Muscle of back (tissue), 11 donors: ENCODE results near the gene SERINC3. TPM values are rescaled to one million over a fixed set of nuclear protein-coding genes. Genes with fewer than 3 reads are reported as not detected.
"Not testable (repeated sequence)": the region's sequence is repeated elsewhere in the genome, so short reads cannot be mapped to it uniquely, and the experiment has no call there.

Experiments used
- DNase-seq, 3 donors: peaks; one replicate each; pipeline versions ENCODE4 v3.0.0 to v3.0.0-alpha.2; 2013
- polyA plus RNA-seq, 10 donors: library from polyadenylated mRNA; unstranded; fragments of 120-200 nt; gene quantifications; one replicate each; pipeline ENCODE4 v1.2.1, GENCODE V29; 2013; ENCODE audit not compliant: insufficient read length in 10 of 10

SERINC3 gene
- polyA plus RNA-seq, 10 donors, result 42.9 to 56.2 (median 49.1) TPM

DNA sequence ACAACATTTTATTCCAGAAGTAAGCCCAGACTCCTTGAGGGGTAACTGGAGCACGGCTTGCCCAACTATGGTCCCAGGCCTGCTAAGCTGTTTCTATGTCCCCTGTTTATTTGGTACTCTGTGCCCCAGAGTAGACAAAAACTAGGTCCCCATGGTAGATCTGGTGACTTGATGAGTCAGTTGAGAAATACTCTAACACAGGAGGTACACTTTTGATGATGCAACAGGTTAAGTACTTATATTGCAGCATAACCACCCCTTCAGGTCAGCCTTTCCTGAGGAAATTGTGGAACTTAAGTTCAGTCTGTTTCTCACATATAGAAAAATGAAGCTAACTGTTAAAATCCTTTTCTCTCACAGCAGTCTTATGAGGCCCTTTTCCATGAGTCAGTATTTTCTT lies 26.6 kb downstream of the SERINC3 start:
- DNase-seq, result no peak

DNA sequence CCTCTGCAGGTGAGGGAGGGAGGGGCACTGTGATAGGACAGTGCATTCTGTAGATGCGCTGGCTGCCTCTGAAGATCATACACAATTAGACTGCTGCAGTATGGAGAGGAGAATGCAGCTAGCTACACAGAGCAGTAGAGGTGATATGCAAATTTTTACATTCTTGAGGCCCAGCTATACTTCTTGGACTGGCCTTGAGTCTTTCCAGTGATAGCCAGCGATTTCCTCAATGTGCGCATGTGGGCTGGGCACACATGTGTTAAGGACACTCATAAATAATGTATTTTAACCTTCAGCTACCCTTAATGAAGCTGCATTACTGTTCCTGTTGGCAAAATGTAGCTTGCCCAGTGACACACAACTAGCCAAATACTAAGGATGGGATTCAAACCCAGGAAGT lies 27.2 kb downstream of the SERINC3 start:
- no peak for DNase-seq

DNA sequence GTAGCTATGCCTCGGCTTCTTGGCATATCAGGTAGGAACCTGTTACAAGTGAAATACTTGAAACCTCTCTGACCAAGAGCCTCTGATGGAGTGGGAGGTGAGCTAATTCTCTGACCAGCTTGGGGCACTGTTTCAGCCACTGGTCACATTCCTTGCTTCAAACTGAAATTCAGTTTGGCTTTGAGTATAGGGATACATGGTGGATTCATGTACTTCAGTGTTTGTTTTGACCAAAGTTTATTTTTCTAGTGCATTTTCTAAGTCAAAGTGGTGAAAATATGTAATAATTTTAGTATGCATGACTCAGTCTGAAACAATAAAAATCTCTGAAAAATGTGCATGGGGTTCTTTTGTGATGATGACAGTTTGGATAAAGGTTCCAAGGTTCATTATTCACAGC lies 27.6 kb downstream of the SERINC3 start:
- no peak for DNase-seq

DNA sequence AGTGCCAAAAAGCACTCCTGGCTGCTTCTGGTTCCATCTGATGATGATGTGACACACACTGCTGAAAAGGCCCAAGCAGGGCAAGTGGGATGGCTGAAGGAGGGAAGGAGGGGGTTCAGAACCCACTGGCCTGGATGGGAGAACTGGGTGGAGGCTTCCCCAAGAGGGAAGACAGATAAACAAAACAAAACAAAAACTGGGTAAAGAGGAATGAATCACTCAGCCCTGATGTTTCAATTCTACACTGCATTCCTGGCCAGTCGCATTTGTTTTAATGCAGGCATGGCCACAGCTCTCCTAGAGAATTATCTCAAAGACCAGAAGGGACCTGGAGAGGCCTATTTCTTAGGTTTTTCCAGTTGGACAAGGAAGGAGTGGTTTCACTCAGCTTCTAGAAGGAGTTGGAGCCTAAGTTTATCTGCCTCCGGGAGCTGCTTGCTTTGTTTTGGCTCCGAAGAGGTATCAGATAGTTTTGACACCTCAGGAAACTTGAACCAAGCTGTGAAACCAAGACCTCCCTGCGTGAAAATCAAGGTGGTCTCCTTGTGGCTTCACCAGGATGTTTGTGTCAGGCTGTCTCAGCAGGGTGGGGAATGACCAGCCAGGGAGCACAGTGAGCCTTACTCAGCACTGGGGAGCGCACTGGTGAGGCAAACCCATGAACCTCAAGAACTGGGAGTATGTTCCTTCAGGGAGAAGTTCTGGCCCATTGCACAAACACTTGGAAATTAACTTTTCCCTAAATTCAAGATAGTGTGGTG lies 30.1 kb downstream of the SERINC3 start:
- no peak for DNase-seq

DNA sequence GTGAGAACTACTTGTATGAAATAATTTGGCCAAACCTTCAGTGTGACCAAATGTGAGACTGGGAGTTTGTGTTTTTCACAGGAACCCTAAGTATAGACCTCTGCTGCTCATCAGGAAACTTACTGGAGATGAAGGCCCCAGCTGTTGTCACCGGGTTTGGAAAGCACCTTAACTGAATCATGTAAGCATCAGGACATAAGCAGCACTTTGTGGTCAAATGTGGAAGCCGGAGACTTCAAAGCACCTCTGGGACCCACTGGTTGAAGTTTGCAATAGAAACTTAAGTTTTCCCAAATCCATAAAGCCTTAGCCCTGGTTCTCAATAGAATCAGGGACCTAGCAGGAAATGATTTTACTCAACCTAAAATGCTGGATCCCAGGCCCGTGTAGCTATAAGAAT lies 31.9 kb downstream of the SERINC3 start:
- no peak for DNase-seq

DNA sequence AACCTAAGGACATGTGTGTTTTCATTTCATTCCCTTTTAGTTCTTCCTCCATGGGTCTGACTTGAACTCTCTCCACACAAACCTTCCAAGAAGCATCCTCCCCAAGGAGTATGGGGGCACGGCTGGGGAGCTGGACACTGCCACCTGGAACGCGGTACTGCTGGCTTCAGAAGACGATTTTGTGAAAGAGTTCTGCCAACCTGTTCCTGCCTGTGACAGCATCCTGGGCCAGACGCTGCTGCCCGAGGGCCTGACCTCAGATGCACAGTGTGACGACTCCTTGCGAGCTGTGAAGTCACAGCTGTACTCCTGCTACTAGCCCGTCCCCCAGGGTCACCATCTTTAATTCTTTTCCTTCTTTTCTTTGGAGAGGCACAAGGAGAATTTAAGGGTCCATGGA lies 32.6 kb downstream of the SERINC3 start:
- no peak for DNase-seq

DNA sequence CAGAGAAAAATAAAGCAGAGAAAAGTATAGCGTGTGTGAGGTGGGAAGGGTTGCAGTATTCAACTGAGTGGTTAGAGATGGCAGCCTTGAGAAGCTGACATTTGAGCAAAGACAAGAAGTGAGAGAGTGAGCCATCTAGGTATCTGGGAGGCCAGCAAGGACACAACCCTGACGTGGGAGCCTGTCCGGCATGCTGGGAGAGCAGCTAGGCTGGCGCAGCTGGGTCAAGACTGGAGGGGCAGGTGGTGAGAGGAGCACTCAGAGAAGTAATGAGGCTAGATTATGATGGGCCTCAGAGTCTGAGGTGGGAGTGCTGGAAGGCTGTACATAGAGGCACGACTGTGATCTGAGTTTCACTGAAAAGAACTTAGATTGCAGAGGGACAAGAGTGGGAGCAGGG lies 33.3 kb downstream of the SERINC3 start:
- DNase-seq, result no peak

DNA sequence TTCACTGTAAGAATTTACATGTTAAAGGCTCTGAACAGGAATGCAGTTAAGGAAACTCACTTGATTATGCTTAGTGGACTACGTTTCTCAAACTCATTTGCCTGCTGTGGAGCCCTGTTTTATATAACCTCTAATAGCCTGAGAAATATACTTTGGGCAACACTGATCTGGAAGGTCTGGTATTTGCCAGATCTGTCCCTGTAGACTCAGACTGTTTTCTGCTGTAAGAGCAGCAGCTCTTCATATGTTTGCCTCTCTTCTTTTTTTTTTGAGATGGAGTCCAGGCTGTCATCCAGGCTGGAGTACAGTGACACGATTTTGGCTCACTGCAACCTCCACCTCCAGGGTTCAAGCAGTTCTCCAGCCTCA lies 36.1 kb downstream of the SERINC3 start:
- DNase-seq, result no peak

DNA sequence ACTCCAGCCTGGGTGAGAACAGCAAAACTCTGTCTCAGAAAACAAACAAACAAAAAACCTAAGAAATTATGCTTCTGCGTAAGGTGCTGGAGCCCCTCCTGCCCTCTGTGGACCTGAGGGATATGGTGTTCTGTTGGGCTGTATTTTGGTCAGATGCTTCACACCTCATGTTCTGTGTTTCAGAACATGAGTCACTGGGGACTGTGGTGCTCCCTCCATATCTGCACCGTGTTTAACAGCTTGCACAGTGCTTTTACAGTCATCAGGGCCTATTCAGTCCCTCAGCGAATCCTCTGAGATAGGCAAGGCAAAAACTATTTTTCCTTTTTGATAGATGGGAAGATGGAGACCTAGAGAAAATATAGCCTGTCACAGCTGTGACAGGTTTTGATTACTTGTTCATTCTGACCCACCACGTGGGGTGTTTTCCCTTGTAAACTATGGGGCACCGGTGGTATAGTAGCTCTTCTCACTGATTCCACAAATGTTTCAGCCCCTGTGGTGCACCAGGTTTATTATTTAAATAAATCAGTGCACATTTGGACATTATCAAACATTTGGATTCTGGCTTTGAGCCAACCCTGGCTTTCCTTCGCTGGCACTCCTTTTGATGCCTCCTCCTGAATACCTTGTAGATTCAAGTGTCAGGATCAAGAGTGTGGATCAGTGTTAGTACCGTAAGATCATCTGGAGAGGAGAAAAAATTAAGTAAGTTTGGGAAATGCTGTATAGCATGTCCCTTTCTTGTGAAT lies 36.6 kb downstream of the SERINC3 start:
- DNase-seq, result no peak

DNA sequence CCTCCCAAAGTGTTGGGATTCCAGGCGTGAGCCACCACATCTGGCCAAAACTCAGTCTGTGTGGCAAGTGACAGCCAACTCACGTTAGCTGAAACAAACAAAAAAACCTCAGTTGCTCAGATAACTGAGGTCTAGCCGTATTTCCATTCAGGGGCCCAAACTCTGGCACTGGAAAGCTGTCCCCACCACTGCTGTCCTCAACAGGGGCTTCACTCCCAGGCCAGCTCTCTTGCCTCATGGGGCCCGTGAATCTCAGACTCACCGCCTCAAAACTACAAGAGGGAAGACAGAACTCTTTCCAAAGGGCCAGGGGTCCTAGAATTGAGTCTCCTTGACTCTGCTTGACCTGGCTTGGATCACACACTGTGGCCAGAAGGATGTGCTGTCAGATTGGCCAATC lies 38.8 kb downstream of the SERINC3 start:
- DNase-seq, result no peak

DNA sequence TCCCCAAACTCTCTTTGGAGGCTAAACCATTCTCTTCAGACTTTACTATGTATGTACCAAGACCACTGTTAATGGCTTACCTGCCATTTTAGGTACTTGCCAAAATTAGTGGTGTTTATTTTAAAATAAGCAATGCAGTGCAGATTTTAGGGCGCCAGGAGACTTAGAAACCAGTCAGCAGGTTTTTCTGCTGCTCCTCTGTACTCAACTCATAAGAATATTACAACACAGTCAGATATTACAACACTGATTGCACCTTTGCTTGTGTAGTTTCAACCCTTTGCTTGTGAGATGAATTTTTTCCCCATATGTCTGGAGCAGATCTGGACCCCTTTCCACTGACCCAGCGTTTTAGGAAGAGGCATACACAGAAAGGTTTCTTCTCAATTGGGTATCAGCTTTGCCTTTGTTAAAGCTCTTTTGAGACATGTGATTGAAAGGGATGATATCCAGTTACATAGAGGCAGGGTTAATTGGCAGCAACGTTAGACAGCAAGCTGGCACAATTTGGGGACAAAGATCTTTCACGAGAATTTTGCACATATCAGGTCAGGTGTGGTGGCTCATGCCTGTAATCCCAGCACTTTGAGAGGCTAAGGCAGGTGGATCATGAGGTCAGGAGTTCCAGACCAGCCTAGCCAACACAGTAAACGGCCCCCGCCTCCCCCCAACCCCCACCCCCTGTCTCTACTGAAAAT lies 40.0 kb downstream of the SERINC3 start:
- no peak for DNase-seq

DNA sequence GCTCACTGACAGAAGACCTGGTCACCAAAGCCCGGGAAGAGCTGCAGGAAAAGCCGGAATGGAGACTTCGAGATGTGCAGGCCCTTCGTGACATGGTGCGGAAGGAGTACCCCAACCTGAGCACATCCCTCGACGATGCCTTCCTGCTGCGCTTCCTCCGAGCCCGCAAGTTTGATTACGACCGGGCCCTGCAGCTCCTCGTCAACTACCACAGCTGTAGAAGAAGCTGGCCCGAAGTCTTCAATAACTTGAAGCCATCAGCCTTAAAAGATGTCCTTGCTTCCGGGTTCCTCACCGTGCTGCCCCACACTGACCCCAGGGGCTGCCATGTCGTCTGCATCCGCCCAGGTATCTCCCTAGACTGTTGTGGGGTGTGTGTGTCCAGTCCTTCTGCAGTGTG lies 41.8 kb downstream of the SERINC3 start:
- no peak for DNase-seq

DNA sequence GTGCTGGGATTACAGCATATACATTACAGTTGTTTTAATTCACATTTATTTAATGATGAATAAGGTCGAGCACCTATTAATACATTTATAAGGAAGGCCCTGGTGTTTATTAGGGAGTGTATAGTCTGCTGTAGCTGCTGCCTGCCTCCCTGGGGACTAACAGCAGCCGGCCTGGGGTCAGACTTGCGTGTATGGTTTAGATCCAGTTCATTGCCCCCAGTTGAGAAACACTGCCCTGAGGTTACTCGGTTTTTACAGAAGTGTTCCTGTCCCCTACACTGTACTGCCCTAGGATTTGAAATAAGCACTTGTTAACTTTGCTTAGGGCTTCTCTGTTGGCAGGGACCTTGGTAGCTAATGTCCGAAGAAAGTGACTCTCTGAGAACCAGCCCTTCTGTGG lies 42.2 kb downstream of the SERINC3 start:
- DNase-seq, result no peak

DNA sequence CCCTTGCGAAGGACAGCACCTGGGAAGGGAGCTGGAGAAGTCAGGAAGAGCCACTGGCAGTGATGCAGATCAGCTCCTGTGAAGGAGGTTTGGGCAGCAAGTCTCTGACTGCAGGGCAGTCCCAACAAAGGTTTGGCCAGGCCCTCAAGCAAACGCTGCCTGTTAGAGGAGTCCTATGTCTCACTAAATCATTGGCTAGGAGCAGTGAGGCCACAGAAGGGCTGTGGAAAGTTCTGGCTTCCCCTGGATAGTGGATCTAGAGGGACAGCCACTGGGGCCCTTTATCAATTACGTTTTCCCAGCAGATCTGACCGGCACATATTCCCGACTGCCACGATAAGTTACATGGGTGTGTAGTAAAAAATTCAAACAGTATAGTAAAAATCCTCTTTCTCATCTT lies 43.7 kb downstream of the SERINC3 start:
- DNase-seq, result no peak

DNA sequence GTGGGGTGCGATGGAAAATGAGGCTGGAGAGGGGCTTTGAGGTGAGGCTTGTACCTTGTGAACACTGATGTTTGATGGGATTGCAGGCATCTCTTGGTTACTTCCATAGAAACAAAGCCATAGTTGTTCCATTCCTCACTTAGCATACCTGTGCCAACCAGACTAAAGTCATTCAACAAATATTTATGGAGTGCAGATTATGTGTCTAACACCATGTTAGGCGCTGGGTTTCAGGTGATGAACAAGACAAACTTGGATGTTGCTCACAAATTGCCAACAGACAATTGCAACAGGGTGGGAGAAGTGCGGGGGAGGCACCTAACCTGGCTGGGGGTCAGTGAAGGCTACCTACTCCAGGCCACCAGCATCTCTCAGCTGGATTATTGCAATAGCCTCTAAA lies 44.7 kb downstream of the SERINC3 start:
- DNase-seq, result no peak

DNA sequence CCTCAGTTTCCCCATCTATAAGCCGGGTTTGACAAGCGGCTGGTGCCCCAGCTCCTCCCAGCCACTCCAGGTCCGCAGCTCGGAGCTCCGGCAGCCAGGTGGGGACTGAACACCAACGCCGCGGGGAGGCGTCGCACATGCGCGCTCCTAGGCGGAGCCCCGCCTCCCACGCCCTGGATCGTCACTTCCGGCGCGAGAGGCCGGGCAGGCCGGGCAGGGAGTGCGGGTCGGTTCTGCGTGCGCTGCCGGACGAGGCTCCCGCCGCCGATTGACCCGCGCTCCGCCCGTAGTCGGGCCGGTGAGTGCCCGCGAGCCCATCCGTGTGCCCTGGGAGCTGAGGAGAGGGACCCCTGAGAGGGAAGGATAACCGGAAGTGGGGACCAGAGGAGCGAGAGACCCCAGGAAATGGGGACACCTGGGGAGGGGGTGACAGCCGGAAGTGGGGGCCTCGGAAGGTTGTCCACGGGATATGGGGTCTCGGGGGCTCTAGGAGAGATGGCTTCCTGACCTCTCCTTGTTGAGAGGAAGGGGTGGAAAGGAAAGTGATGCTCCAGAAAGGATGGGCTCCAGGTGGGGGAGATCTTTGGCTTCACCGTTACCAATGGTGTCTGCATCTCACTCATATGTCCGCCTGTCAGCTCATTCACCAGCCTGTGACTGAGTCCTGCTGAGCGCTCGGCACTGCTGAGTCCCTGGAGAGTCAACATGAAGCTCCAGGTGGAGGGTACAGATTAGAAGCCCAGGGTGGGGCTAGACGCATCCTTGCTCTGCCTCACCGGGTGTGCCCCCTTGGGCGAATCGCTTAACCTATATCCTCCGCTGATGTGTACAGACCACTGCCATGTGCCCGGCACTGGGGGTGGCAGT lies 45.9 kb downstream of the SERINC3 start, which contains the start of gene TTPAL:
TTPAL (plus strand) TSS at position 181 of the 867 bp plus-strand sequence. CDS start 4,126 bp downstream, outside the sequence.
- peak; percentile 77 to 94 (median 90) for DNase-seq

DNA sequence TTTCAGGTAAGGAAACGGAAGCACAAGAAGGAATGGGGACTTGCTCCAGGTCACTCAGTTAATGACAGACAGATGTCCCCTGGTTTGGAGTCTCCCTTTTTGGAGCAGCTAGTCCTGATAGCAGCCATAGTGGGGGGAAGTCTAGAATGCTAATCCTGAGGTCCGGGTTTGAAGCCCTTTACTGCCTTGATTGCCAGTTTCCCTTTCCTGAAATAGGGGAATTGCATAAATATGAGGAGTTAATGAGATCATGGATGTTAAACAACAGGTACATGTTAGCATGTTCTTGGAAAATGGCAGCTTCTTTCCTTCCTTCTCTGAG lies 46.5 kb downstream of the SERINC3 start:
- DNase-seq, result no peak

DNA sequence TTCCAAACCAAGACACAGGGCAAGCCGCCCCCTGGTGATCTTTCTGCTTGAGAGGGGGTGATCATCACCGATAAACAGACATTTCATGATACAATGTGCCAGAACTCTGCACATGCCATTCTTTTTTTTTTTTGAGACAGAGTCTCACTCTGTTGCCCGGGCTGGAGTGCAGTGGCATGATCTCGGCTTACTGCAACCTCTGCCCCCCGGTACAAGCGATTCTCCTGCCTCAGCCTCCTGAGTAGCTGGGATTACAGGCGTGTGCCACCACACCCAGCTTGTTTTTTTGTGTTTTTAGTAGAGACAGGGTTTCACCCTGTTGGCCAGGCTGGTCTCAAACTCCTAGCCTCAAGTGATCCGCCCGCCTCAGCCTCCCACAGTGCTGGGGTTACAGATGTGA lies 49.6 kb downstream of the SERINC3 start:
- DNase-seq, result not testable (repeated sequence)

DNA sequence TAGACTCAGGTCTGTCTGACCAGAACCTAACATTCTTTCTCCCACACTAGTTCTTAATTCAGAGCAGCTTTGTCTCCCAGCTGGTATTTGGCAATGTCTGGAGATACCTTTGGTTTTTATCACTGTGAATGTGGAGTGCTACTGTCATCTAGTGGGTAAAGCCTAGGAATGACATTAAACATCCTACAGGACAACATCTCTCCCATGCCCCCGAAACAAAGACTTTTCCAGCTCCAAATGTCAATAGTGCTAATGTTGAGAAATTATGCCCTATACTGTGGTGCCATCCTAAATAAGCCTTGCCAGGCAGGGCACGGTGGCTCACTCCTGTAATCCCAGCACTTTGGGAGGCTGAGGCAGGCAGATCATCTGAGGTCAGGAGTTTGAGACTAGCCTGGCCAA lies 50.4 kb downstream of the SERINC3 start:
- DNase-seq, result no peak

DNA sequence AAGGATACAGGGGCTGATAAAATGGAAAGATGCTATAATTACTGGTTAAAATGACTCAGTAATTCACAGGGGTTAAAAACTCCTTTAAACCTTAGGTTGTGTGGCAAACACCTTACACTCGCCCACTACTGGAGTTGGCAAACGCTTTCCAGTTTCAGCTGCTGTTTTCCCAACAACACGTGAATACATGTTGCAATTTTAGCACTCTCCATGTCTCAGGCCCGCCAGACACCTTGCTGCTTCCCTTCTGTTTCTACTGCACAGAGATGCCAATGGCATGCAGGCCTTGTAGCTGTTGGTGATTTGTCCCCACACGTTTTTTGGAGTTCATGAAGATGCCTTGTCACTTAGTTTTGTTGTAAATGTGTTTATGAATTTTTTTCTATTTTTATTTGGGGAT lies 51.5 kb downstream of the SERINC3 start:
- no peak for DNase-seq

DNA sequence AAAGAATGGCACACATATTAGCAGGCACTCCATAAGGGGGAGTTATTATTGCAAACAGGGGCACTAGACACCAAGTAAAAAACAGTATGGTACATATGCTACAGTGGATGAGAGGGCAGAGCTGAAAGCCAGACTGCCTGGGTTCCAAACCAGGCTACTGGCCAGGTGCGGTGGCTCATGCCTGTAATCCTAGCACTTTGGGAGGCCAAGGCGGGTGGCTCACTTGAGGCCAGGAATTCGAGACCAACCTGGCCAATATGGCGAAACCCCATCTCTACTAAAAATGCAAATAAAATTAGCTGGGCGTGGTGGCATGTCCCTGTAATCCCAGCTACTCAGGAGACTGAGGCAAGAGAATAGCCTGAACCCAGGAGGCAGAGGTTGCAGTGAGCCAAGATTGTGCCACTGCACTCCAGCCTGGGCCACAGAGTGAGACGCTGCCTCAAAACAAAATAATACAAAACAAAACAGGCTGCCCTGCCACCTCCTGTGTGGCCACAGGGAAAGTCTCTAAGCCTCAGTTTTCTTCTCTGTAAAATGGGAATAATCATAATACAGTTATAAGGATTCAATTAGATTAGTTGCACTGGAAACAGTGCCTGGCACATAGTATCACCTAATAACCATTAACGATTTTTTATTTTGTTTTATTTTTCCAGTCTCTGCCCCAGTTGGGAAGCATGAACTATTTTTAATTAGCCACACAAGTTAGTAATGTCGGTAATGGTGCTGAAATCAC lies 53.7 kb downstream of the SERINC3 start:
- DNase-seq, result no peak
